Measurements from ENCODE around the gene ITPK1.

ITPK1 gene

DNA sequence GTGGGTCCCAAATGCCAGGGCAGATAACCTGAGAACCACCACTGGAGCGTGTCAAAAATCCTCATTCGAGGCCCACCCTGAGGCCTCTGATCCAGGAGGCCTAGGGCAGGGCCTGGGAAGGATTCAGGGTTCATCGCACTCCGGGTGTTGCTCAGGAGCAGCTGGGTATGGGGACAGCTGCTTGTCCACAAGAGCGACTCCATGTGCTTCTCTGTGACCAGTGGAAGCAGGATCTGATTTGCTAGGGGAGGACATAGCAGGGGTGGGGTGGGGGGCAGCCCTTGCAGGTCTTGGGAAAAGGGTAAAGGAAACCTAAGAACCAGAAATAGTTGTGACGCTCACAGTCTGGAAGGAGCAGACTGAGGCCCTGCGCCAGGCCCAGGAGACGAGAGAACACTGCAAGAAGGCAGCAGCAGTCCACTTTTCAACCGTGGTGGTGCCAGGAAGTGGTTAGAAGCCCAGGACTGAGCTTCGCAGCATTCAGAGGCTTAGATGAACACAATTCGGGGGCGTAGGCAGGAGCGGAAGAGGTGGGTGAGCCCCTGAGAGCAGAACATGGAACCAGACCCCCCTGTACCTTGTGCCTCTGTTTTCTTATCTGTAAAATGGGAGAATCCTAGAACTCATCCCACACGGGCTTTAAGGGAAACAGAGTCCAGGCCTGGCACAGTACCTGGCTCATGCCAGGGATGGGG, 33.7 kb downstream of the ITPK1 start:
- TF ChIP-seq, protein P1, sequence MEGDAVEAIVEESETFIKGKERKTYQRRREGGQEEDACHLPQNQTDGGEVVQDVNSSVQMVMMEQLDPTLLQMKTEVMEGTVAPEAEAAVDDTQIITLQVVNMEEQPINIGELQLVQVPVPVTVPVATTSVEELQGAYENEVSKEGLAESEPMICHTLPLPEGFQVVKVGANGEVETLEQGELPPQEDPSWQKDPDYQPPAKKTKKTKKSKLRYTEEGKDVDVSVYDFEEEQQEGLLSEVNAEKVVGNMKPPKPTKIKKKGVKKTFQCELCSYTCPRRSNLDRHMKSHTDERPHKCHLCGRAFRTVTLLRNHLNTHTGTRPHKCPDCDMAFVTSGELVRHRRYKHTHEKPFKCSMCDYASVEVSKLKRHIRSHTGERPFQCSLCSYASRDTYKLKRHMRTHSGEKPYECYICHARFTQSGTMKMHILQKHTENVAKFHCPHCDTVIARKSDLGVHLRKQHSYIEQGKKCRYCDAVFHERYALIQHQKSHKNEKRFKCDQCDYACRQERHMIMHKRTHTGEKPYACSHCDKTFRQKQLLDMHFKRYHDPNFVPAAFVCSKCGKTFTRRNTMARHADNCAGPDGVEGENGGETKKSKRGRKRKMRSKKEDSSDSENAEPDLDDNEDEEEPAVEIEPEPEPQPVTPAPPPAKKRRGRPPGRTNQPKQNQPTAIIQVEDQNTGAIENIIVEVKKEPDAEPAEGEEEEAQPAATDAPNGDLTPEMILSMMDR (IDR thresholded peaks at IDR 0.05; ENCODE audit: control extremely low read depth, extremely low read depth, low read depth, missing control alignments) = no peak
- DNase-seq (ENCODE audit: extremely low spot score) = no peak
- ChIA-PET CTCF (interaction anchor here (2.0 to 3.4 kb wide), 2 partner anchors 31 to 47 kb away, joined by 7 to 11 read pairs; no protein-coding TSS in a partner anchor), POLR2A (no interaction called here)

GRCh38 chr14:93079865-93080403, 35.8 kb downstream of the ITPK1 start:
- POLR2A ChIA-PET = no interaction called here
- DNase-seq (ENCODE audit: extremely low spot score) = no peak
- CTCF ChIA-PET = interaction anchor here (2.0 kb wide), 1 partner anchor 33 kb away, joined by 11 read pairs; no protein-coding TSS in a partner anchor
- TF ChIP-seq, protein P1 (IDR thresholded peaks at IDR 0.05; ENCODE audit: control extremely low read depth, extremely low read depth, low read depth, missing control alignments) = no peak

DNA sequence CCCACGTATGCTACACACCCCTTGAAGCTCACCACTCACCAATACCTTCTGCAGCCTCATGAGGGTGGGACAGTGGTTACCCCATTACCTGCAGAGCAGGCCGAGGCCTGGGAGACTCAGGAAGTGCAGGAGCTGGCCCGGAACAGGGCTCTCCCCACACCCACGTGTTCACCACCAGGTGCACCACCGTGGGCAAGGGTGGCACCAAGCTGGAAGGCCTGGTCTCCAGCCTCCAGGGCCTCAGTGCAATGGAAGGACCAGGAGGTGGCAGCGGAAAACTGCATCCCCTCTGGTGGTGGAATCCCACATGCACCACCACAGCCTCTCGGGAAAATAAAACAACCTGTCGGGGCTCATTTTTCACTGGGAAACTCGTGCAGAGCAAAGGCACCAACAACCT, 36.4 kb downstream of the ITPK1 start:
- DNase-seq (ENCODE audit: extremely low spot score) = no peak
- TF ChIP-seq, protein P1 (IDR thresholded peaks at IDR 0.05; ENCODE audit: control extremely low read depth, extremely low read depth, low read depth, missing control alignments) = no peak
- ChIA-PET POLR2A (no interaction called here), CTCF (interaction anchor here (1.0 kb wide), 1 partner anchor 34 kb away, joined by 3 read pairs; no protein-coding TSS in a partner anchor)

GRCh38 chr14:93078870-93079269, 36.9 kb downstream of the ITPK1 start:
- CTCF ChIA-PET = interaction anchor here (1.0 kb wide), 1 partner anchor 34 kb away, joined by 3 read pairs; no protein-coding TSS in a partner anchor
- DNase-seq (ENCODE audit: extremely low spot score) = no peak
- TF ChIP-seq, protein P1 (IDR thresholded peaks at IDR 0.05; ENCODE audit: control extremely low read depth, extremely low read depth, low read depth, missing control alignments) = no peak
- POLR2A ChIA-PET = no interaction called here

GRCh38 chr14:93076755-93077154, 39.0 kb downstream of the ITPK1 start:
- ChIA-PET CTCF (interaction anchor here (0.7 to 2.1 kb wide), 3 partner anchors 10 to 36 kb away, joined by 3 to 9 read pairs (median 3); no protein-coding TSS in a partner anchor), POLR2A (no interaction called here)
- TF ChIP-seq, protein P1 (IDR thresholded peaks at IDR 0.05; ENCODE audit: control extremely low read depth, extremely low read depth, low read depth, missing control alignments) = no peak
- DNase-seq (ENCODE audit: extremely low spot score) = no peak

- DNase-seq (ENCODE audit: extremely low spot score) = no peak
- TF ChIP-seq, protein P1 (IDR thresholded peaks at IDR 0.05; ENCODE audit: control extremely low read depth, extremely low read depth, low read depth, missing control alignments) = no peak
- POLR2A ChIA-PET = no interaction called here
- CTCF ChIA-PET = interaction anchor here (2.1 kb wide), 1 partner anchor 37 kb away, joined by 9 read pairs; no protein-coding TSS in a partner anchor
Observed at GRCh38 chr14:93075891-93076290, 39.8 kb downstream of the ITPK1 start.
